ENCODE data around the gene LNP1.
A peak's percentile ranks its signal among the peaks of the same experiment; 100 is the strongest.

The LNP1 gene

DNA sequence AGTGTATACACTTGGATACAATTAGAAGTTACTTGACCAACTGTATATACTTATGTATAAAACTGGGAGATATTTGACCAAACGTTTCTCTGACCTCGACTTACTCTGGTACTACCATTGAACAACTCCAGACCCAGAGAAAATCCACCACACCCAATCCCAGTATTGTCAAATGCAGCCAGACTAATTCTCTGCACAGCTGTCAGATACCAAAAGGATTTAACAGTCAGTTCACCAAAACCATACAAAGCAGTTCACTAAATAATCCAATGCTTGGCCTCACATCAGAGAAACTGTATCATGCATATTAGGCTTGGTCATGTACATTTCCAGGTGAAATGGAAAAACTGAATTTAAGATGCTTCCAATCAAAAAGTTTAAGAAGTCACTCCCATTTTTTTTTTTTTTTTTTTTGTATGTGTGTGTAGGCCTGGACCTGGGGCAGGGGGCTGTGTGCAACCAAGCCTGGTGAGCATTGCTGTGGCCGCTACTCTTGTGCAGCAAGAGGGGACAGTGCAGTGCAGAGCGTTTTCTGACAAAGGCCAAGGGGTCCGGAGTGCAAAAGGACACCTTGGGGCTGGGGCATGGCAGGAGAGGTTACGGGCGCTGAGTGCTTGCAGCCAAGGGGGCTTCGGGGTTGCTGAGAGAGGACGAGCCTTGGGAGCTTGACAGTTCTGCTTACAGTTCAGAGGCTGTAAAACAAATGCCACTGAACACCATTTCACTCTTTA is 1.8 kb upstream of the LNP1 start:
- DNase-seq (ENCODE audit: low spot score) = no peak

DNA sequence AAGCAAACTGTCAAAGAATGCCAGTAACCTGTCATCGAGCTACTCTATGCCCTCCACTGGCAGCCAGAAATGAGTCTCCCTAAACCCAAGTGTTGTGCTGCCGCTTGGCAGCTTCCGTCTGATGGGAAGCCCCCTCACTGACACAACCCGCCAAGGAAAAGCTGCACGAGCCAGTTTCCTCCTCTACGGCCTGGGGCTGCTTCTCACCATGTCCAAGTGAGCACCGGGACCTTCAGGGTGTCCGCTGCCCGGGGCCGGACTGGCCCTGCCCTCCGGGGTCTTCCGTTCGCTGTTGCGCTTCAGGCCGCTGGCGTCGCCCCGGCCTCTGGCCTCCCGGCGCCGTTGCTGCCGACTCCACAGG is 940 bp upstream of the LNP1 start:
- DNase-seq (ENCODE audit: low spot score) = peak; percentile 12

DNA sequence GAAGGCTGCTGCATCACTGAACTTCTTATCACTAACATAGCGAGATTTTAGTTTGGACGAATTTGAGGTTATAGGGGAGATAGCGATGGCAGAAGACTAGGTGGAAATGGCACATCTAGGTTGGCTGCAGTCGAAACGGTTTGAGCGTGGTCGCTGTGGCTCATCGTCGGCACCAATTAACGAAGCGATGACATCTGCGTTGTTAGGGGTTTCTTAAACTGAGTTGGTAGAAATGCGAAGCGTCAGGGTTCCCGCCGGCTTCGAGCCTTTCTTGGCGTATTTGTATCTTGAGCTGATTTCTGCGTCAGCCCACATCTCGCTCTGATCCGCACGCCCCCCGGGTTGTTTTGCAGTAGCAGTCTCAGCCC is 319 bp downstream of the LNP1 start:
- peak; percentile 11 for DNase-seq (ENCODE audit: low spot score)

DNA sequence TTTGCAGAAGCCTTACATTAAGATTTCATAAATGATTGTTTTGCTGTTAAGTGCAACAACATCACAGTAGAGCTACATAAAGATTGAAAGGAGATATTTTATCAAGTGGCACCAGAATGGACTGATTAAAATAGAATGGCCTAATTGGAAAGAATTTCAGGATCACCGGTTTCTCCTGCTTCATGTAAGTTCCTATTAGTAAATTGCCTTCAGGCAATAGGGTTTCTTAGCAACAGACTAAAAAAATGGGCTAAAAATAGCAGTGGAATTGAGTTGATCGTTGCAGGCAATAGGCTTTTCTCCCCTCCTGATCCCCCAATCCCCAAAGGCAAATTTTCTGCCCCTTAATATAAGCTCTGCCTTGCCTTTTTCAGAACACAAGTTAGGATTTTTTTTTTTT is 917 bp downstream of the LNP1 start:
- DNase-seq (ENCODE audit: low spot score) = peak; percentile 11

DNA sequence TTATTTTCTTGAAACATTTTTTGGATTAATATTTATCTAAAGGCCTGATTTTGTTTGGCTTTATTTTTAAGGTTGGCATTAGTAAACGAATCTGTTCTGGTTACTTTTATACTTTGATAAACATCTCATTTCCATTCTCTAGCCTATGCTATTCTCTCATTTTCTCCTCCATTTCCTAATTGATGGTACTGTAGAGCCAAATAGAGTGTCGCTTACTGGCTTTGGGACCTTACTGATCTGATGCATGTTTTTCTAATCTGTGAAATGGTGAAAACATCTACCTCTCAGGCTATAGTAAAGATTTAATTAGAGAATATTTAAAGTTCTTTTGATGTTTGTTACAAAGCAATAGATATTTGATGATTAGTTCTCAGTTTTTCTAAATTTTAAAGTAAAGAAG is 1.6 kb downstream of the LNP1 start:
- DNase-seq (ENCODE audit: low spot score) = no peak

DNA sequence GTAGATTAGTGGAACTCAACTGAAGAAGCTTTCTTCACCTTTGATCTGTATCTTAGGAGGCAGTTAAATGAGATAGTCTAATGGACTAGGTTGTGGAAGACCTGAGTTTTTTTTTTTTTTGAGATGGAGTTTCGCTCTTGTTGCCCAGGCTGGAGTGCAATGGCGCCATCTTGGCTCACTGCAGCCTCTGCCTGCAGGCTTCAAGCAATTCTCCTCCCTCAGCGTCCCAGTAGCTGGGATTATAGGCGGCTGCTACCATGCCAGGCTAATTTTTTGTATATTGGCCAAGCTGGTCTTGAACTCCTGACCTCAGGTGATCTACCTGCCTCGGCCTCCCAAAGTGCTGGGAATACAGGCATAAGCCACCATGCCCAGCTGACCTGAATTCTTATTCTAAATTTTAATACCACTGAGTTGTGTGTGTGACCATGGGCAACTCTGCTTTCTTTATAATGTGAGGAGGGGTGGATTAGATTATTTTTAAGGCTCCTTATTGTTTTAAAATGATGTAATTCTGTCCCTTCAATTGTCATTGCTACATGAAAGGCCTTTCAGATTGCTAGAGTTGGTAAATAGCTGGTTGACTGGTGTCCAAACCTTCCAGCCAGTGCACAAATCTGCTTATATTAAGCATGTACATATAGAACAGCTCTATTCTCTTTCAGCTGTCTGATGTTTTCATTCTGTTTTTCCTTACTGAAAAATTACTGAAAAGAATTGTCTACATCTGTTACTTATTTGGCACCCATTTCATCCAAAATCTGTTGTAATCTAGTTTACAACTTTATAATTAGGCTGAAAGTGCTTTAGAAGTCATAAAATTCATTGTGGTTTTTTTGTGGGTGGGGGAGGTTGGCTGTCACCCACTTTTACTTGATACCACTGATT is 2.3 kb downstream of the LNP1 start:
- DNase-seq (ENCODE audit: low spot score) = no peak

DNA sequence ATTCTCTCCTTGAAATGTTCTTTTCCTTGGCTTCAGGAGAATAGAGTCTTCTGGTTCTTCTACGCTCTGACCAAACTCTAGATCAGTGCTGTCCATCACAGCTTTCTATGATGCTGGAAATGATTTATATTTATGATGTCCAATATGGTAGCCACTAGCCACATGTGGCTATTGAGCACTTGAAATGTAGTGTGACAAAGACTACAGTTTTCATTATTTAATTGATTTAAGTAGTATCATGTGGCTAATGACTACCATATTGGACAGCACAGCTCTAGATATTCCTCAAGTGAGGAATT is 2.9 kb downstream of the LNP1 start:
- DNase-seq (ENCODE audit: low spot score) = no peak

DNA sequence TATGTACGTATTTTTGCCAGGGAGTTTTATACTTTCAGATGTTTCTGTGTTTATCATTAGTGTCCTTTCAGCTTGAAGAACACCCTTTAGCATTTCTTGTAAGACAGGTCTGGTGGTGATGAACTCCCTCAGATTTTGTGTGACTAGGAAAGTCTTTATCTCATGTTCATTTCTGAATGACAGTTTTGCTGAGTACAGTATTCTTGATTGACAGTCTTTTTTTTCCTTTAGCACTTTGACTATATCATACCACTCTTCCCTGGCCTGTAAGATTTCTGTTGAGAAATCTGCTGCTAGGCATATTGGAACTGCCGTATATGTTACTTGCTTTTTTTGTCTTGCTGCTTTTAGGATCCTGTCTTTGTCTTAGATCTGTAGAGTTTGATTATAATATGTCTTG is 5.8 kb downstream of the LNP1 start:
- no peak for DNase-seq (ENCODE audit: low spot score)

DNA sequence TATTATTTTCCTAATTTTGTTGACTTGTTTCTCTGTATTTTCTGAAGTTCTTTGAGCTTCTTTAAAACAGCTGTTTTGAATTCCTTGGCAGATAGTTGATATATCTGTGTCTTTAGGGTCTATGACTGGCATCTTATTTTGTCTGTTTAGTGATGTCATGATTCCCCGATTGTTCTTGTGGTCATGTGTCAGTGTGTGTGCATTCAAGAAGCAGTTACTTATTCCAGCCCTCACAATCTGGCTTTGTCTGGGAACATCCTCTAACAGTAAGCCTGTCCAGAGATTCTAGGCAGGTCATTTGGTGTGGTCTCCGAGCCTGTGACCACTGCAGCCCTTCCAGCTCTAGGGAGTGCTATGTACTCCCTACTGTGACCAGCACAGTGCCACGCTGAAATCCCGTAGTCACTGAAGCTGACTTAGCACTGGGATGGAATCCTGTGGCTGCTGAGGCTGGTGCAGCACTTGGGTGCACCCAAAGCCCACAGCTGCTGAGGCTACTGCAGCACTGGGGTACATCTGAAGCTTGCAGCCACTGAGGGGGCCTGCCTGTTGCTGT is 6.7 kb downstream of the LNP1 start:
- DNase-seq (ENCODE audit: low spot score) = no peak

DNA sequence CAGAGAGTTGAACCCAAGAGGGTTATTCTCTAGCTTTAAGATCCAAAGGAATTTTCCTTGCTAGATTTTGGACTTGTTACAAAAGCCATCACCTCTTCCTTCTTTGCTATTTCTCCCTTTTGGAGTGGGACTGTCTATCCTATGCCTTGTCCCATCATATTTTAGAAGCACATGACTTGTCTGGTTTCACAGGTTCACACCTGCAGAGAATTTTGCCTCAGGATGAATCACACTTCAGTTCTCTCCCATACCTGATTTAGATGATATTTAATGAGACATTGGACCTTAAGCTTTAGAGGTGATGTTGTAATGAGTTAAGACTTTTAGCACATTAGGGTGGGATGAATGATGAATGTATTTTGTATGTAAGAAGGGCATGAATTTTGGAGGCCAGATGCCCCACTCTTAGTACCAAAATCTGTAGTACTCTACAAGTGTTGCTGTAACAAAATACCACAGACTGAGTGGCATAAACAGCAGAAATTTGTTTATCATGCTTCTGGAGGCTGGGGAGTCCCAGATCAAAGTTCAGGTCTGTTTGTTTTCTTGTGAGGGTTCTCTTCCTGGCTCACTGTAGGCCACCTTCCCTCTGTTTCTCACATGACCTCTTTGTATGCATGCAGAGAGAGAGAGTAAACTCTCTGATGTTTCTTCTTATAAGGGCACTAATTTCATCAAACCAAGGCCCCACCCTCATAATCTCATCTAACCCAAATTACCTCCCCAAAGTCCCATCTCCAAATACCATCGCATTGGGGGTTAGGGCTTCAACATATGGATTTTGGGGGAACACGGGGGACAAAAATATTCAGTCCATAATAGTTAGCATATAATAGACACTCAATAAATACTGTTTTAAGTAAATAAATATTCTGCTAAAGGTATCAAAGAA is 10.0 kb downstream of the LNP1 start:
- DNase-seq (ENCODE audit: low spot score) = no peak

DNA sequence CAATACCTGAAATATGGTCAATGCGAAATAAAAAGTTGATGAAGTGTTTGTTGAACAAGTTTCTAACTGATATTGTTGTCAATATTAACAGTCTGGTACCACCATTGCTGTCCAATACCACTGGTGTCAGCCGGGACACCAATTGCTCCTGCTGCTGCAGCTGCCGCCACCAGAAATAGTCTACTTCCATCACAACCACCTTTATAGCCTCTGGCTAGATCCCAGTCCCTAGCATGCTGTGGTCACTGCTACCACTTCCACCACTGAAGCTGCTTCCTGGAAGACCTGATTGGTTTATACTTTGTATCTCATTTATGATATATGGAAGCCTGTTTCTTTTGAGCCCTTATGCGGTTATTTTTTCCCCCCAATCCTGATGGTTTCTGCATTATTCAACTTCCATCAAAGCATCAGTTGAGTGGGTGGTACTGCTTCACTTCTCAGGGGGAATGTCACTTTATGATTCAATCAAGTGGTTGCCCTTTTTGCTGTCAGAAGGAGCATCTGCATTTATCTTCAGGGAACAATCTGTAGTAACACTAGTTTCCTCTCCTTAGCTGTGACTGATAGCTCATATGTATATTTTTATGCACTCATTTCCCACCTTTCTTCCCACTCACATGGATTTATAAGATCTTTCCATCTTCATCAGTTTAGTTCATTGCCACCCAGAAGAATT is 11.7 kb downstream of the LNP1 start:
- DNase-seq (ENCODE audit: low spot score) = no peak

DNA sequence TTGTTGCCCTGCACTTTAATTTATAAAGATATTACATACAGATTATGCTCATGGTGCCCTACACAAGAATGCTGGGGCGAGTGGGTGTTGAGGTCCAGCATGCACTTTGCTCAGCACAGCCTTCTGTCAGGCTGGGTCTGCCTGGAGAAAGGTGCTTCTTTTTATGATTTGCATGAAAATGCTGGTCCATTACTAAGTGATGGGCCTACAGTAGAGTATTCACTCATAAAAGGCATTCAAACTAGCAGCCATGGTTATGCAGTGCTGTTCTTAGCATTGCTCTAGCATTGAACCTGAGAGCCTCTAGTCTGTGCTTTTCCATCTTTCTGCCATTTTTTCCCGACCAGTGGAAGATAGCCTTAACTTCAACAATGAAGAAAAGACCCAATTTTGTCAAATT is 12.3 kb downstream of the LNP1 start:
- no peak for DNase-seq (ENCODE audit: low spot score)

DNA sequence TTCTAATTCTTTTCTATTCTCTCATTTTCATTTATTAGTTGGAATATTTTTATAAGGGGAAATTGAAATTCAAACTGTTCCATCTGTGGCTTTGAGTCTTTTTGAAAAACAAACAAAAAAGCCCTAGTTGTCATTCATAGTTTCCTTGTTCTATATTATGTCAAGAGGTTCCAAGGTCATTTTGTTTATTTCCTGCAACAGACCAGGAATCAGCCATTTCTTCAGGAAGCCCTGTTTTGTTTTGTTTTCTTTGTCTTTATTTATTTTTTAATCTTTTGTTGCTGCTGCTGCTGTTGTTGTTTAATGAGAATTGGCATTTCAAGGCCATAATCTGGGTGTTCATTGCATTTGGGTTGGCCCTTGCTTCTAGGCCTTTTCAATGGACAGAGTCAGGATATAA is 14.8 kb downstream of the LNP1 start:
- DNase-seq (ENCODE audit: low spot score) = no peak

DNA sequence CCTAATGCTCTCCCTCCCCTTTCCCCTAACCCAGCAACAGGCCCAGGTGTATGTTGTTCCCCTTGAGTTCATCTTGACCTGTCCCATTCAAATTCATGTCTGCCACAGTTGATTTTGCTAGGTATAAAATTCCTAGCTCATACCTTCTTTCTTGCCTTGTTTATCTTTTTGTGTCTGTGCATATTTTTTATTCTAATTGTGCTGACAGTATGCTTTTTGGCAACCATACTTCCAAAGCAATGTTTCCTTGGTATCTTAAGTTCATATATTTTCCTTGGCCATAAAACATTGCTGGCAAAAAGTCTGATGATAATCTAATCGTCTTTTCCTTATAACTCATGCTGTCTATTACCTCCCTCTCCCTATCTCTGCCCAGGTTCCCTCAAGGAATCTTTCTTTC is 15.5 kb downstream of the LNP1 start:
- DNase-seq (ENCODE audit: low spot score) = no peak

DNA sequence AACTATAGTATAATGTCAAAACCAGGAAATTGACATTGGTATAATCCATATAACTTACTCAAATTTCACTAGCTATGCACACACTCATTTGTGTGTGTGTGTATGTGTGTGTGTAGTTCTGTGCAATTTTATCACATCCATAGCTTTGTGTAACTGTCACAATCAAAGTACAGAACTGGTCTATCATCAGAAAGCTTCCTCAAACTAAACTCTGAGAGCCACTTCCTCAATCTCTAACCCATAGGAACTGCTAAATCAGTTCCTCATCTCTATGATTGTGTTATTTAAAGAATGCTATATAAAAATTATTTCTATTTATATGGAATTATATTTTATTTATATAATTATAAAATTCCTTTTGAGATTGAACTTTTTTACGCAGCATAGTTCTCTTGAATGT is 18.1 kb downstream of the LNP1 start:
- DNase-seq (ENCODE audit: low spot score) = no peak

DNA sequence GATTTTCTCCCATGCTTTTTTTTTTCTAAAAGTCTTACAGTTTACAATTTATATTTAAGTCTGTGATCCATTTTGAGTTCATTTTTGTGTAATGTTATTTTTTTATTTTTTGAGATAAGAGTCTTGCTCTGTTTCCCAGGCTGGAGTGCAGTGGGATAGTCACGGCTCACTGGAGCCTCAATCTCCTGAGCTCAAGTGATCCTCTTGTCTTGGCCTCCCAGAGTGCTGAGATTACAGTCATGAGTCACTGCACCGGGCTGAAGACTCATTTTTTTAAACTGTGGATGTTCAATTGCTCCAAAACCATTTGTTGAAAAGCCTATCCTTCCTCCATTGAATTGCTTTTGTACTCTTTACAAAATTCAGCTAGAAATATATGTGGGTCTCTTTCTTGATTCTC is 19.5 kb downstream of the LNP1 start:
- DNase-seq (ENCODE audit: low spot score) = no peak

DNA sequence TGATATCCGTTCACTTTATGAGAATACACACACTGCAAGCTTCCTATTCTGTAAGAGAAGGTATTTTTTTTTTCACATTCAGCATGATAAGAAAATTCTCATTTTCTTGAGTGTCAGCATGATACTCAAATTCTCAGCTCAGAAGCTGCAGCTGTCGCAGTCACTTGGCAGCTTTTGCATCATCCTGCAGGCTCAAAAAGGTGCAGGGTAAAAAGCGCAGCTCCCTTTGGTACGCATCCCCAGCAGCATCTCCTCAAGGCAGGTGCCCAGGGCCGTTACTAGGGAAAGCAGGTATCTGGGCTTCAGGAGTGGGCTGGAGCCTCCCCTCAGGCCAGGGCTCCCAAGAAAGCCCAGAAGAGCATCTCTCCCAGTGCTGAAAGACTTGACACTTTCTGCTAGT is 22.3 kb downstream of the LNP1 start:
- DNase-seq (ENCODE audit: low spot score) = no peak

DNA sequence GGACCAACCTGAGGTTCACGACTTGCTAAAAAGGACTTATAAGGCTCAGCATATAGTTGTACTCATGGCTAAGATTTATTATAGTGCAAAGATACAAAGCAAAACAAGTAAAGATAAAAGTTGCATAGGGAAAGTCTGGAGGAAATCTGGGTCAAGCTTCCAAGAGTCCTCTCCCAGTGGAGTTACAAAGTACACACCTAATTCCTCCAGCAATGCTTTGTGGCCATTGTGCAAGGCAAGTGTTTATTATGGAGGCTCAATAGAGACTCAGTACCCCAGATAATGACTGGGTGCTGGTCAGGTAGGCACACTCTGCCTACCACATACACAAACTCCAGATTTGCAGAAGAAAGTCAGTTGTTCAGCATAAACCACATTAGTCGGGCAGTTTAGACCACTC is 22.9 kb downstream of the LNP1 start:
- no peak for DNase-seq (ENCODE audit: low spot score)

DNA sequence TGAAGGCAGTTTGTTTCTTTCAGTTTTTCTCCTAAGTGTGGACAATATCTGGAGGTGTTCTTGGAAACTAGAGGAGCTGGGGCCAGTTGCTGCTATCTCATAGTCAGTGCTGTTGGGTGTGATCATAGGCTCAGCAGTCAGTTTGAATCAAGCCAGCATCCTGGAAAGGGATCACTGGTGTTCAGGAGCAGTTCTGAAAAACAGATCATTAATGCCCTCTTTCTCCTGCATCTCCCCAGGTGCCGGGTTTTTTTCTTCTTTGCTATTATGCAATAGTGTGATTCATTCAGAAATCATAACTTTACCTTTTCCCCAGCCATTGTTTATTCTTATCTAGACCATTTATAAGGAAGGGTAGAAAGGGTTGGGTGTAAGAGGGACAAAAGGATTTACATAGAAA is 24.0 kb downstream of the LNP1 start:
- DNase-seq (ENCODE audit: low spot score) = no peak

DNA sequence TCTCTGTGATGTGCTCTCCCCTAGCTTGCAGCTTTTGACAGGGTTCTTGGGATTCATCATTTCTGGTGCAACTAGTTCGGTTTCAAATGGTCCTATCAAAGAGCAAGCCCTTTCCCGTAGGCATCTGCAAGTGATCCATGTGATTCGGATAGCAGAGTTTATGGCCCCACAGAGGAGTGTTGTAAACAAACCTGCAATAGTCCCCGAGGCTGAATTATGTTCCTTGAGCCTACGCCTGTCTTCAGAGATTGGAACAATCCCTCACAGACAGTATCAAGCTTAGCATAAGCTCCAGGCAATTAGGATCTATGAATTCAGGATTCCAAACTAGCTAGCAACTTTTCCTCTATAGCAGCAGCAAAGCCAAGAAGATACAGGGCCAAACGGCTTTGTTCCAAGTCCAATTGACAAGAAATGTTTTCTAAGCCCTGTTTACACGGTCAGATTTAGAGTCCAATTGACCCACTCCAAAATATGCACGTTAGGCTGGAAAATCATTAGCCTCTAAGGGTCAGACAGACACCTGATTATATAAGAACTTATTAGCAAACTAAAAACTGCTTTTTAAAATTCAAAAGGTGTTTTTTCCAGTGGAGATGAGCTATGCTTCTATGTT is 24.8 kb downstream of the LNP1 start:
- no peak for DNase-seq (ENCODE audit: low spot score)

DNA sequence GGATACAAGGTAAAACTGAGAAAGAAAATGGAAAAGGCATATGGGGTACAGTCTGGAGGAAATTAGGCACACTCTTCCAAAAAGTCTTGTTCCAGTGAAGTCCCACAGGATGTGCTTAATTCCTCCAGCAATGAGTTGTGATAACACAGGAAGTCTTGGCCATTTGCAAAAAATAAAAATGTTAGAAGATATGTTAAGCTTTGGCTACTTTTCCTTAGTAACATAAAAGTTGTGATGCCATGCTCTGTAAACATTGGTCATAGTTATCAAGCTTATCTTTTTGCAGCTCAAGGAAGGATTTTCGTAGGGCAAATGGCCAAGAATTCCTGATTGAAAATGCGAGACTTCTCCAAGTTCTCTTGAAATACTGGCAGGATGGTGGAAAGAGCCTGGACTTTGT is 26.4 kb downstream of the LNP1 start:
- DNase-seq (ENCODE audit: low spot score) = peak; percentile 7

Data from hepatic stellate cell (primary cell).